GM20000 (cell line): ENCODE results near the gene CCSER2.

ENCODE experiments used
- DNase-seq: peaks from one replicate; pipeline ENCODE4 v3.0.0; 2012; ENCODE audit warnings: low spot score
- TF ChIP-seq, protein P1 (sequence below): IDR thresholded peaks from 2 replicates; pipeline ENCODE4 v1.5.1; 2012; ENCODE audit warnings: mild to moderate bottlenecking, control low read depth; ENCODE audit errors: extremely low read depth, missing control alignments

CCSER2 gene

DNA sequence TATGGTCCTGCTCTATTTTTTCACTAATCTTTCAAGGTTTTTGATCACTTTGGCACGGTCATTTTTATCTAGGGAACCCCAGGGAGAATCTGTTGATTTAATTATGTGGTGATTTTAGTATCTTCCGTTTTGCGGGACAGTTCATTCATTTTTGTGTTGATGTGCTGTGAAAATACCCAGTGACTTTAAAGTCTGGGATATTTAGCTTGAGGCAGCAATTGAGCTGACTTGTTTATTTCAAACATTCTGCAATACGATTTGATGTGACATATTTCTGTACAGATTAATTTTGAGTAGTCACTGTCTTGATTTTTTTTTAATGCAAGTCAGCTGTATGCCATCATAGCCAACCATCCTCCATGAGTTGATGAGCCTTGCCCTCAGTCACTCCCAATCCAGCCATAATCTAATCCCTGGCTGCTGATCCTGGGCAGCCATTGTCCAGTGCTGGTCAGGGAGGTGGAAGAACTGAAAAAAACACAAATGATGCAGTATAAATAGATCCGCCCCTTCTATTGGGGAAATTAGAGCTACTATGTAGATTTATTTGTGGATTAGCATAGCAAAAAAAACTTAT lies 183.4 kb downstream of the CCSER2 start:
- no peak for DNase-seq
- TF ChIP-seq, protein P1, sequence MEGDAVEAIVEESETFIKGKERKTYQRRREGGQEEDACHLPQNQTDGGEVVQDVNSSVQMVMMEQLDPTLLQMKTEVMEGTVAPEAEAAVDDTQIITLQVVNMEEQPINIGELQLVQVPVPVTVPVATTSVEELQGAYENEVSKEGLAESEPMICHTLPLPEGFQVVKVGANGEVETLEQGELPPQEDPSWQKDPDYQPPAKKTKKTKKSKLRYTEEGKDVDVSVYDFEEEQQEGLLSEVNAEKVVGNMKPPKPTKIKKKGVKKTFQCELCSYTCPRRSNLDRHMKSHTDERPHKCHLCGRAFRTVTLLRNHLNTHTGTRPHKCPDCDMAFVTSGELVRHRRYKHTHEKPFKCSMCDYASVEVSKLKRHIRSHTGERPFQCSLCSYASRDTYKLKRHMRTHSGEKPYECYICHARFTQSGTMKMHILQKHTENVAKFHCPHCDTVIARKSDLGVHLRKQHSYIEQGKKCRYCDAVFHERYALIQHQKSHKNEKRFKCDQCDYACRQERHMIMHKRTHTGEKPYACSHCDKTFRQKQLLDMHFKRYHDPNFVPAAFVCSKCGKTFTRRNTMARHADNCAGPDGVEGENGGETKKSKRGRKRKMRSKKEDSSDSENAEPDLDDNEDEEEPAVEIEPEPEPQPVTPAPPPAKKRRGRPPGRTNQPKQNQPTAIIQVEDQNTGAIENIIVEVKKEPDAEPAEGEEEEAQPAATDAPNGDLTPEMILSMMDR = no peak

- TF ChIP-seq, protein P1 = no peak
- DNase-seq = no peak
Observed at GRCh38 chr10:84517554-84517953, 189.2 kb downstream of the CCSER2 start.

- TF ChIP-seq, protein P1 = no peak
- DNase-seq = no peak
Observed at GRCh38 chr10:84519235-84519634, 190.8 kb downstream of the CCSER2 start.

DNA sequence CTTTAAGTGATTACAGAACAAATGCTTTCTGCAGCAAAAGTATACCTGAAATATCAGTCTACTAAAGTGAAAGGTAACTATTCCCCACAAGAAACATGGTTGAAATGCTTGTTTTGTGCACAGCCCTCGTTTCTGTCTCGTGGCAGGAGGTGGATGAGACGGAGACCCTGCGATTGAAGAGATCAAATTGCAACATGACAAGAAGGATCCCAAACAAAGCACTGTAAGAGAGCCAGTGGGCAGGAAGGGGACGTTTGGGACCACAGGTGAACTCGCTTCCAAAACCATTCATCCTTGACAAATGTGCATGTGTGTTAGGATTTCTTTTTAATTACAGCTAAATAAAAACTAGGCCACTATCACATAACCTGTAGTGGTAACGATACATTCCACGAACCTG lies 192.6 kb downstream of the CCSER2 start:
- TF ChIP-seq, protein P1 = no peak
- no peak for DNase-seq

DNA sequence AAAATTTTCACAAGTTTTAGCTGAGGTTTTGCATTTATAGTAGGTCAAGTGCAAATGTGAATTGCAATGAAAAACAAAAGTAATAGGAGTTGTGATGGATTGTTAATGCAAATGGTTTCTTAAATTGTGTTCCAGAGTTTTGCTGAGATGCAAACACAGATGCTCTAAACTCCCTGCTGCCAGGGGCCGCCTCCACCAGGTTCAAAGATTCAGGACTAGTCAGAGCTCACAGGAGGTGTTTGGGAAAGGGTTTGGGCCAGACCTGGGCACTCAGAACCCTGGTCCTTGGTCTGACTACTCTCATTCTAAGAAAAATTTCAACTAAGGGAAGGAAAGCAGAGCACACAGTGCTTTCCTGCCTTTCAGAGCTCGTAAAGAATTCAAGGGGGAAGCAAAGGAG lies 193.1 kb downstream of the CCSER2 start:
- TF ChIP-seq, protein P1 = no peak
- DNase-seq = no peak

GRCh38 chr10:84522612-84523462 lies 194.4 kb downstream of the CCSER2 start:
- TF ChIP-seq, protein P1 = no peak
- DNase-seq = no peak

GRCh38 chr10:84523526-84523925 lies 195.1 kb downstream of the CCSER2 start:
- DNase-seq = no peak
- TF ChIP-seq, protein P1 = no peak
